Measurements from ENCODE around the gene KCTD8.

DNA sequence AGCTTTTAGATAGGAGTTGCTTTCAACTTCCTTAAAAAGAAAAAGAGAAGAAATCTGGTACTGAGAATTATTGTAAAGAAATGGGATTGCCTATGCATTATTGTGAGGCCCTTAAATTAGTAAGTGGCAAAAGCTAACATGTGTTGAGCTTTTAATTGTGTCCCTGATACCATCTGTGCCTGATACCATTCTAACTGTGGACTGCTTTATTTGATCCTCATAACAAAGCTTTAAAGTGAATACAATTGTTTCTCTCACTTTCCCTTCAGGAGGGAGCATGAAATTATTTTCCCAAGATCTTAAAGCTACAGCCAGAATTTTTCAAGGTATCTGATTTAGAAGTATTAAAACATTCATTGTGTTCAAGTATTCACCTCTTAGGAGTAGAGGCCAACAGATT, 9.9 kb downstream of the KCTD8 start:
- TF ChIP-seq POLR2A (IDR thresholded peaks at IDR 0.05; ENCODE audit: low read depth, low read length) (no peak), CTCF (IDR thresholded peaks at IDR 0.05; ENCODE audit: extremely low read depth in 1 of 2, insufficient read depth in 1 of 2, low read depth in 1 of 2, low read length in 2 of 2) (no peak), EZH2 (IDR thresholded peaks at IDR 0.05; ENCODE audit: borderline replicate concordance, low read depth, low read length, severe bottlenecking) (no peak)
